ENCODE results near the gene CDC20.

DNA sequence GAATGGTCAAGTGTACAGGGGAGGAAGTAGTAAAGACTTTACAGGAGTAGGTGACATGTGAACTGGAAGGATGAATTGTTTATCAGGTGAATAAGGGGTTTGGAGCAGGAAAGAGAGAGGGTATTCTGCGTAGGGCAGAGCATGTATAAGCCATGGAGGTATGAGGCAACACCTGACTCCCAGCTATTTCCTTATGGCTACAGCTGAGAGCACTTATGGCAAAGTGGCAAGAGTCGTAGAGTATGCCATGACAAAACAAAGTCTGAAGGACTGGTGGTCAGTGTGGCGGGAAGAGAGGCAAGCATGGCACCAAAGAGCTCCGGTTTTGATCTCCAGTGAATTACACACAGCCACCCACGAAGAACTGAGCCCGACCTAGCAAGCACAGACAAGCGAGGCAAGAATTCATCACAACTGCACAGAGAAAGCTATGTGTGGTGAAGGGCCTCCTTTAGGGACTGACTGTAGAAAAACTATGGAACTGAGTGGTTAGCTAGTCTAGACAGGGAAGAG is 18.0 kb downstream of the CDC20 start:
- TF ChIP-seq, protein P1, sequence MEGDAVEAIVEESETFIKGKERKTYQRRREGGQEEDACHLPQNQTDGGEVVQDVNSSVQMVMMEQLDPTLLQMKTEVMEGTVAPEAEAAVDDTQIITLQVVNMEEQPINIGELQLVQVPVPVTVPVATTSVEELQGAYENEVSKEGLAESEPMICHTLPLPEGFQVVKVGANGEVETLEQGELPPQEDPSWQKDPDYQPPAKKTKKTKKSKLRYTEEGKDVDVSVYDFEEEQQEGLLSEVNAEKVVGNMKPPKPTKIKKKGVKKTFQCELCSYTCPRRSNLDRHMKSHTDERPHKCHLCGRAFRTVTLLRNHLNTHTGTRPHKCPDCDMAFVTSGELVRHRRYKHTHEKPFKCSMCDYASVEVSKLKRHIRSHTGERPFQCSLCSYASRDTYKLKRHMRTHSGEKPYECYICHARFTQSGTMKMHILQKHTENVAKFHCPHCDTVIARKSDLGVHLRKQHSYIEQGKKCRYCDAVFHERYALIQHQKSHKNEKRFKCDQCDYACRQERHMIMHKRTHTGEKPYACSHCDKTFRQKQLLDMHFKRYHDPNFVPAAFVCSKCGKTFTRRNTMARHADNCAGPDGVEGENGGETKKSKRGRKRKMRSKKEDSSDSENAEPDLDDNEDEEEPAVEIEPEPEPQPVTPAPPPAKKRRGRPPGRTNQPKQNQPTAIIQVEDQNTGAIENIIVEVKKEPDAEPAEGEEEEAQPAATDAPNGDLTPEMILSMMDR (IDR thresholded peaks at IDR 0.05): no peak
- no peak for TF ChIP-seq POLR2A (IDR thresholded peaks at IDR 0.05)
- TF ChIP-seq POLR2AphosphoS5 (IDR thresholded peaks at IDR 0.05): no peak
- peak in 1 of 4 donors; percentile 63 for TF ChIP-seq EP300 (IDR thresholded peaks at IDR 0.05)

Data from upper lobe of left lung (tissue), 4 donors.